NCI-H226 (cell line): ENCODE measurements around the gene SIPA1L2.
A peak's percentile ranks its signal among the peaks of the same experiment; 100 is the strongest.

Experiments used
- DNase-seq: peaks from one replicate; pipeline ENCODE4 v3.0.0-alpha.2; 2015

SIPA1L2 gene

GRCh38 chr1:232648316-232648715 is 18.4 kb upstream of the SIPA1L2 start:
- no peak for DNase-seq

GRCh38 chr1:232644209-232644608 is 14.3 kb upstream of the SIPA1L2 start:
- DNase-seq: no peak

DNA sequence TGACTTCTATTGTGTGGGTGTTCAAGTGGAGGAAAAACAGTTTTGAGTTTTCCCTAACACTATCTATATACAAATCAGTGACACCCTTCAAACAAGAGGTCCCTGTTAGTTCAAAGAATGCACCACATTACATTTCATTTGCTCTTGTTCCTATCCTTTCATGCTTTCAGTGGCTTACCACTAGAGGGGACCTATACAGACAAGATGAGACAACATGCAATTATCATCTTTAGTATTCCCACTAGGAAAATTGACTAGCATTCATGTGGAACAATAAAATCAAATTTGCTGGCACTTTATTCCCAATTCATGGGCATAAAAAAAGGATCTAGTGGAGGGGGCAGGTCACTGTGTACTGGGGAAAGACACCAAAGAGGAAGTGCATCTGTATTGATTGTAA is 13.3 kb upstream of the SIPA1L2 start:
- no peak for DNase-seq

DNA sequence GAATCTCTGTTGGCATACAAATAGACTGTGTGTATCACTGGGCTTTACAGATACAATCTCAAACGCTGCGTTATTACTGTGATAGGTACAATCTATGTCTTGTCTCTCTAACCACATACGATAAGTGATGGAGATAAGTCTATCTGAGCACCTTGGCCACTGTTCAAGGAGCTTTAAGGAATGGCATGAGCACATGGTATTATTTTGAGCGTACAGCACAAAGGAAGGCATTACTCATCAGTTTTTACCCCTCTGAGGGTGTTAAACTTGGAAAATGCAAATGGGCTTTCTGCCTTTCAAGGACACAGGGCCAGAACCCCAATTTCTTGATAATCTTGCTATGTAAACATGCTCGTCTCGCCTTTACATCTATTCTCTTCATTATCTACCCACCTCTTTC is 11.6 kb upstream of the SIPA1L2 start:
- DNase-seq: no peak

- DNase-seq: no peak
Measured at GRCh38 chr1:232636799-232637198, 6.9 kb upstream of the SIPA1L2 start.

DNA sequence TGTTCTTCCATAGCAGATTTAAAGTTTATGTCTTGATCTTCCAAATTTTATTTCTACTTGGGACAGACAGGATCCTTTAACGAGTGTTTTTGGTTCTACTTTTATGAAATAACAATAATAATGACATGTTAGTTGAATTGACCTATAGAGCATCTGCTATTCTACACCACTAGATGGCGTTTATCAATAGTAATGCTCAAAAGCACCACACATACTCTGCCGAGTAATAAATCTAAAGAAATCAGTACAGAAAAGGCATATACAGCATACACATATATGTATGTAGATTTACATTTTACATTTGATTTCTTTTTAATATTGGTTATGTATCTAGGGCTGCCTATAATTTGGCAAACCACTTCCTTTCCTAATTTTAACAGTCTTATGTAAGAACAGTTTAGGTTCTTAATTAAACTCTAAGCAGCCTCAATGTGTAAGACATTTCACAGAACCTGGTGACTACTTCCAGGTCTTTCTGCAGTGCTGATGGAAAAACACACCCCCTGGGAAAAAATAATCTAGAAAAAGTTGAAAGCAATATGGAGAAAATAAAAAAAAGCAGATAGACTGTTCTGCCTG is 5.9 kb upstream of the SIPA1L2 start:
- DNase-seq: no peak

DNA sequence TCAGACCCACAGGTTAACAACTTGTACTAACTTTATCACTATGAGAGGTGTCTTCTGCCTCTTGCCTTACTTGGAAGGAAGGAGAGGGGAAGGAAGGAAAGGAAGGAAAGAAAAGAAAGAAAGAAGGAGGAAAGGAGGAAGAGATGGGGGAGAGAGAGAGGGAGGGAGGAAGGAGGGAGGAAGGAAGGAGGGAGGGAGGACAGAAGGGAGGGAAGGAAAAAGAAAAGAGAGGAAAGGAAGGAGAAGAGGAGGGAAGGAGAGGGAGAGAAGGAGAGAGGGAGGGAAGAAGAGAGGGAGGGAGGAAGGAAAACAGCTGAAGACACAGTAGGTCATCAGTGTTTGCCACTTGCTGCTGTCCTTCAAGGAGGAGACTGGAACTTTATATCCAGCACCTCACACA is 5.3 kb upstream of the SIPA1L2 start:
- no peak for DNase-seq

DNA sequence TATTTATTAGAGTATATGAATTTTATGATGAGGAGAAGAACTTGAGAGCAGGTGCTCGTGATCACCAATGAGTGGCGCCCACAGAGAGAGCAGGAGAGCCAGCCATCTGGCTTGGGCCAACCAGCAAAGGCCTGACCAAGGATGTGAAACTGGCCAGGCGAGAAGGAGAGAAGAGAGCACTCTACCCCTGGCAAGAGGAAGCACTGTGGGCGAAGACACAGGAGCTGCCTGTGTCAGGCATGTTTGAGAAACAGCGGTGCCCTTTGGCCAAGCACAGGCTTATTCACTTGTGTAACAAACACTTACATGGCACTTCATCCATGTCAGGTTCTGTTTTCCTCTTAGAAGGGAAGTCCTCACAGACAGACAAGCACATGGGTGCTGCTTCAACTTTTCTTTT is 4.2 kb upstream of the SIPA1L2 start:
- DNase-seq: no peak

DNA sequence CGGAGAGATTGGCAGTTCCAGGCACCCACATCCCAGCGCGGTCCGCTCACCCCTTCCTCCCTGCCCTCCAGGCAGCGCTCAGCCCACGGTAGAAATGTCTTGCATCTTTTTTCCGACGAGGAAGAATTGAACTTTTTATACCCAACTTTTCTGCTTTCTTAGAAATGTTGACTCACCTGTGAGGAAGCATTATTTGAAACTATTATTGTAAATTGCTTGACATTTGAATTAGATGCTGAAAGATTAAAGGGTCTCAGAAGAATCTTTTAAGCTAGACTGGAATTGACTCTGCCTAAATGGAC is 912 bp upstream of the SIPA1L2 start:
- DNase-seq: no peak

- no peak for DNase-seq
Measured at GRCh38 chr1:232629250-232630046, 485 bp downstream of the SIPA1L2 start.

- DNase-seq: no peak
Measured at GRCh38 chr1:232628335-232629249, 1.3 kb downstream of the SIPA1L2 start.

DNA sequence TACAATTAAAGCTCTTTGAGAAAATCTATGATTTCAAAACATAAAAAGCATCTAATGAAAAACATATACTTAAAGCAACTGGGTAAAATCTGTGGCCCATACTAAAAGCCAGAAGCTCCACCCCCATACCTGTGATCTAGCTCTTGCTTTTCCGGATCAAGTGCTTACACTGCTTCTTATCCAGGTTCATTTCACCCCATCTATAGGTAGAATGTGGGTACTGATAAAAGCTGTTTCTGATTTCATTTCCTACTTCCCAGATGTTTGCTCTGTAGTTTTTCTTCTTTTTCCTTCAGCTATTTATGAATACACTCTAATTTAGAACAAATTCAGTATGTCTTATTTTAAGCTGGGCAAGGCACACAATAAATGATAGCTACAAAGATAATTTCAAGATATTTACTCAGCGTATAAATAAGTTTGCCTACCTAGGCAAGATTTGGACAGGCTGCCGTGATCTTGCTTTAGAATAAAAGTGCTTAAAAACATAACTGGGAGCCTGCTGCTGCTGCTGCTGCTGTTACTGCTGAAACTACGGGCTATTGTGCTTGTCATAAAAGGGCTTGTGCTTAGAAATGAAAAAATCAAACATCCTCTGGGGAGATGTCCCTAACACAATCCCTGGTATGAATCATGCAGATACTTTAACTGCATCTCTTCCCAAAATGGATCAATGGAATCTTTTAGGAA is 2.1 kb downstream of the SIPA1L2 start:
- DNase-seq: peak; percentile 9

DNA sequence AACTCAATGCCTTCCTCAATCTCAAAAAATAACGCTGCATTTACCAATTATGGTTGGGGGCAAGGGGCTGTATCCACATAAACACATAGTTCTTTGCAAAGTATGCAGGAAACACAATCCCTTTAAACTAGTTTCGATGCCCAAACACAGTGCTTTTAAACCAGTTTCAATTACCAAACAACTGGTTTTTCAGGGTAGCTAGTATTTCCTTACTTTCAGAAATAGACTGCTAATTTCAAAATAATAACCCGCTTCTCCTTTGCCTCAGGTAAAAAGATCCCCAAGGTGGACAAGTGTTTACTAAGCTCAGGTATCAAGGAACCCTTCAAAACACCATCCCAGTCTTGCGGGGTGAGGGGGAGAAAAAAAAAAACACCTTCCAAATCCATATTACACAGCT is 2.8 kb downstream of the SIPA1L2 start:
- no peak for DNase-seq

DNA sequence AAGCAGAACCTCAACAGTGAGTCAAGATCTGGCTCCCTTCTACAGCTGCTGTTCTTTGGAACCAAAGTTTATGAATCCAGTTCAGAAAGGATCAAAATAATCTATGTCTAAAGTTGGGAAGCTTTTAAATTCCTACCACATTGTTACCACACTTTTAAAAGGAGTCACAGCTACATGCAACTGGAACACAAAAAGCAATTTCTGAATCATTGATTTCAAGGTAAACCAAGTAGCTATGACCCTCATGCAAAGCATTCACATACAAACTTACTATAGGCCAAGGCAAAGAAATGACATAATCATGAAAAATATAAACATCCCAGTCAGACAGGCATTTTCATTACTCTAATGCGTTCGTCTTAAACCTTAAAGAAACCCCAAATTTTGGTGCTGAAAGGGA is 3.5 kb downstream of the SIPA1L2 start:
- no peak for DNase-seq

- DNase-seq: no peak
Measured at GRCh38 chr1:232625319-232625868, 4.5 kb downstream of the SIPA1L2 start.

- DNase-seq: no peak
Measured at GRCh38 chr1:232624546-232625281, 5.2 kb downstream of the SIPA1L2 start.

- DNase-seq: no peak
Measured at GRCh38 chr1:232622981-232623380, 7.0 kb downstream of the SIPA1L2 start.

DNA sequence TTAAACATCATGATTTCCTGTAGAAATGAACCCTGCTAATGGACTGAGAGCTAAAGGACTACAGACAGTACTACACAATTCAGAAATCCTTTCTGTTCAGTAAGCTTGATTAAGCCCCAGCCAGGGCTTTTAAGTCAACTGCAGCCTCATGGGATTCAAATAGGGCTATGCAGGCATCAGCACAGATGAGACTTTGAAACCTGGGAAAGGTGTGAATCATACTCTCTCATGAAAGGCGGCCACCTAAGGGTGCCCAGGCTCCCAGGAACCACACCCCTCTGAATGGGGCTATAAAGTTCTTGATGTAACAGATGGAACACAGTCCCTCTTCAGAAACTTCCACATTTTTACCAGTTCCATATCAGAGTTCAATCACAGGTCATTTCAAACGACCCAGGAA is 7.6 kb downstream of the SIPA1L2 start:
- DNase-seq: no peak

DNA sequence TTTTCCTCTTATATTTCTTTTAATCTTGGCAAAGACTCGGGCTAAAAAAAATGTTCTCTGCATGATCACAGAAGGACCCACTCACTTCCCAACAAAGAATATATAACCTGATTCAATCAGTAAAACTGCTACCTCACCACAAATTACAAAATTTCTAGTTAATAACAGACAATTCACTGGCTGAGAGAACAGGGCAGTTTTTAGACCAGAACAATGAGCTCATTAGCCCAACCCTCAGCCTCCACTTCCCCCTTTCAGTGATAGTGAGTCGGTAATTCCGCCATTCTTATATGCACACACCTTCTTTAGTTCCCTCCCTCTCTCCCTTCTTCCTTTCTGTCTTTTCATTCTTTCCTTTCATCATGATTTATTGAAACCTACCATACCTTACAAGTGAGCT is 8.9 kb downstream of the SIPA1L2 start:
- DNase-seq: no peak

DNA sequence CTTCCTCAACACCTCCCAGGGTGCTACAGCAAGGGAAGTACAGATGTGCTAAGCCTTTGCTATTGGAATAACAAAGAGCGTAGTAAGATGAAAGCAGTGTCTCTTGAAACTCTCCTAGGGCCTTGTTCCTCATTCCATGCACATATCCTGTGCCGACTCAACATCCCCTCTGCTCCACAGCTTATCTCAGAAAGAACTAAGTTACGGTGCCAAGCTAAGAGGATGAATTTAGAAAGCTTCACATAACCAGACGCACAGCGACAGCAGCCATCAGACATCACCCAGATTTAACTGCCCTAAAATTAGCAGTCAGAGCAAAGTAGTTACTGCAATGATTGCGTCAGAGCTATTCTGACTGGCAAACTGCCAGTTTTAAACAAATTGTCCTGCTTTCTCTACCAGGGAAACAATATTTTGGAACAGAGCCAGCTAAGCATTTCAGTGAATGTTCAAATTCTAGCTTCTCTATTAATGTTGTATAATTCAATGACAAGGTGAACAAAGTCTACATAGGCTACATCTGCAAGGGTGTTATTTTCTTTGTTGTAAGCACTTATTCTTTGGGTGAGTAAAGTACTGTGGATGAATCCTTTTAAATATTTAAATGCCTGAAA is 9.5 kb downstream of the SIPA1L2 start:
- DNase-seq: peak; percentile 26

DNA sequence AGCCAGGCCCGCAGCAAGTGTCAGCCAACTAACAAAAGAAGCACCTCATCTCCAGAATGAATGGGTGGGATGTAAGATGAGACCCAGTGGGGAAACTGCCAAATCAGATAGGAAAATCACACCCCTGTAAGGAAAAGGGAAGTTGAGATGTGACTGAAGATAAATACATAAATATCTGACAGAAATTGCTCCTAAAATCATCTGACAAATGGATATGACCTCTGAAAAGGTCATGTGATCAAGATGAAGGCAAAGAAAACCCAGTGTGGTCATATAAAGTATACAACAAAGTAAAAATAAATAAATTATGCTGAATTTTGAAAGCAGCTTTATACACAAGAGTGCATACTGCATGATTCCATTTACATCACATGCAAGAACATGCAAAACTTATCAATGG is 12.7 kb downstream of the SIPA1L2 start:
- no peak for DNase-seq

GRCh38 chr1:232615306-232615800 is 14.6 kb downstream of the SIPA1L2 start:
- DNase-seq: no peak
